DOHH2 (cell line): ENCODE results near the gene LZIC.

Experiments
- CTCF ChIP-seq: fragments of 200-600 bp; sonication (generic); IDR thresholded peaks from one replicate; pipeline ENCODE4 v1.5.1; 2014; ENCODE audit warnings: antibody characterized with exemption, mild to moderate bottlenecking, low read depth, low read length; ENCODE audit not compliant: poor library complexity, severe bottlenecking
- EZH2phosphoT487 ChIP-seq: fragments of 200-600 bp; sonication (generic); IDR thresholded peaks from 2 replicates; pipeline ENCODE4 v1.6.1; 2017; ENCODE audit warnings: borderline replicate concordance, mild to moderate bottlenecking, antibody characterized with exemption, low read length, moderate library complexity, mixed read lengths

GRCh38 chr1:9927259-9927658 lies 15.9 kb downstream of the LZIC start:
- TF ChIP-seq CTCF = no peak
- no peak for TF ChIP-seq EZH2phosphoT487
